Measurements from ENCODE around the gene MIER2. TPM values are rescaled to one million over a fixed set of nuclear protein-coding genes. Genes with fewer than 3 reads are reported as not detected.
"Not testable (repeated sequence)": the region's sequence is repeated elsewhere in the genome, so short reads cannot be mapped to it uniquely, and the experiment has no call there.

Gene MIER2
- total RNA-seq, 1 donor from 2014 or later = 39.4 TPM

DNA sequence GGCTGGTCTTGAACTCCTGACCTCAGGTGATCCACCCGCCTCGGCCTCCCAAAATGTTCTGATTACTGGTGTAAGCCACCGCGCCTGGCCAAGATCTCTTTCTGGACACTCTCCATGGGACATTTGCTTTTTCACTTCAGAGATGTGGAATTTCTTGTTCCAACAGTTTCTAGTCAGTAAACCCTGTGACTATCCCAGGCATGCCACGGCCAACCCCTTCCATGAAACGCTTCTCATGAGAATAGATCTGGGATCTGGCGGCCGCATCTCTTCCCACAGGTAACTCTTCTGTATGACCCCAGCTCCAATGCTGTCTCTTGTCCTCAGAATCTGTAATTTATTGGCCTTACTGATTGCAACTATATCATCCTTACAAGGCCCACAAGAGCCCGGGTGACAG lies 69.6 kb downstream of the MIER2 start:
- intact Hi-C loops (cut with DNase I) = no loop called here

DNA sequence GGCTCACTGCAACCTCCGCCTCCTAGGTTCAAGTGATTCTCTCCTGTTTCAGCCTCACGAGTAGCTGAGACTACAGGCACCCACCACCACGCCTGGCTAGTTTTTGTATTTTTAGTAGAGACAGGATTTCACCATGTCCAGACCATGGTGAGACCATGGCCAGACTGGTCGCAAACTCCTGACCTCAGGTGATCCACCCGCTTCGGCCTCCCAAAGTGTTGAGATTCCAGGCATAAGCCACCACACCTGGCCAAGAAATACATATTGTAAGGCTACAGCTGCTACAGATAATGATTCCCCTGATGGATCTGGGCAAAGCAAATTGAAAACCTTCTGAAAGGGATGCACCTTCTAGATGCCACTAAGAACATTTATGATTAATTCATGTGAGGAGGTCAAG lies 71.2 kb downstream of the MIER2 start:
- TF ChIP-seq, protein P1, sequence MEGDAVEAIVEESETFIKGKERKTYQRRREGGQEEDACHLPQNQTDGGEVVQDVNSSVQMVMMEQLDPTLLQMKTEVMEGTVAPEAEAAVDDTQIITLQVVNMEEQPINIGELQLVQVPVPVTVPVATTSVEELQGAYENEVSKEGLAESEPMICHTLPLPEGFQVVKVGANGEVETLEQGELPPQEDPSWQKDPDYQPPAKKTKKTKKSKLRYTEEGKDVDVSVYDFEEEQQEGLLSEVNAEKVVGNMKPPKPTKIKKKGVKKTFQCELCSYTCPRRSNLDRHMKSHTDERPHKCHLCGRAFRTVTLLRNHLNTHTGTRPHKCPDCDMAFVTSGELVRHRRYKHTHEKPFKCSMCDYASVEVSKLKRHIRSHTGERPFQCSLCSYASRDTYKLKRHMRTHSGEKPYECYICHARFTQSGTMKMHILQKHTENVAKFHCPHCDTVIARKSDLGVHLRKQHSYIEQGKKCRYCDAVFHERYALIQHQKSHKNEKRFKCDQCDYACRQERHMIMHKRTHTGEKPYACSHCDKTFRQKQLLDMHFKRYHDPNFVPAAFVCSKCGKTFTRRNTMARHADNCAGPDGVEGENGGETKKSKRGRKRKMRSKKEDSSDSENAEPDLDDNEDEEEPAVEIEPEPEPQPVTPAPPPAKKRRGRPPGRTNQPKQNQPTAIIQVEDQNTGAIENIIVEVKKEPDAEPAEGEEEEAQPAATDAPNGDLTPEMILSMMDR (IDR thresholded peaks at IDR 0.05) = no peak
- intact Hi-C loops (cut with DNase I) = no loop called here
- Histone ChIP-seq H3K9me3 (no peaks in the 10 kb centered on the region), H3K27ac (no peak overlapping the region), H3K27me3 (ENCODE audit: low read depth) (peaks cover 10% of the 10 kb centered on the region), H3K4me3 (no peak overlapping the region), H3K36me3 (no peaks in the 10 kb centered on the region), H3K4me1 (no peaks in the 10 kb centered on the region)
- DNase-seq (no peak), ATAC-seq (no peak)

More for the DNA sequence above, 69.6 kb downstream of the MIER2 start:
- peaks cover 13% of the 10 kb centered on the region for H3K27me3 ChIP-seq (ENCODE audit: low read depth)
- TF ChIP-seq, protein P1 (IDR thresholded peaks at IDR 0.05) = no peak
- ATAC-seq = no peak
- no peaks in the 10 kb centered on the region for H3K36me3 ChIP-seq
- no peak overlapping the region for H3K27ac ChIP-seq
- DNase-seq = peak; percentile 30
- no peak overlapping the region for H3K4me3 ChIP-seq
- H3K4me1 ChIP-seq = no peaks in the 10 kb centered on the region
- no peaks in the 10 kb centered on the region for H3K9me3 ChIP-seq

DNA sequence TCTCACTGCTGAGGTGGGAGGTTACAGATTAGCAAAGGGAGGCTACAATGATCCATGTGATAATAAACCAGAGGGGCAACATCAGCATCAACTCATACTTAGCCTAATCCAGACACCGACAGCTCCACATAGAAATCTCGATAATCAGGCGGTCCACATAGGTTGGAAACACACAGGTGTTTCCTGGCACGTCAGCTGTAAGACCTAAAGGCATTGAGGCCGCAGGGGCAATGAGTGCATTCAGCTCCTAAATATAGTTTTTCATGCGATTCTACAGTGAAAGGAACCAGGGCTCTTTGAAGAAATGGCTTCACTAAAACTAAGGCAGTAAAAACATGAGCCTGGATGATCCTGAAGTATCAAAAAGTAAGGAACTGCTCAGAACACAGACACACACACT lies 72.7 kb downstream of the MIER2 start:
- Histone ChIP-seq H3K27ac (no peak overlapping the region), H3K27me3 (ENCODE audit: low read depth) (peaks cover 8% of the 10 kb centered on the region), H3K4me1 (peaks cover 9% of the 10 kb centered on the region), H3K4me3 (no peak overlapping the region), H3K9me3 (no peaks in the 10 kb centered on the region), H3K36me3 (no peaks in the 10 kb centered on the region)
- ATAC-seq = no peak
- TF ChIP-seq, protein P1 (IDR thresholded peaks at IDR 0.05) = no peak
- intact Hi-C loops (cut with DNase I) = no loop called here
- no peak for DNase-seq

DNA sequence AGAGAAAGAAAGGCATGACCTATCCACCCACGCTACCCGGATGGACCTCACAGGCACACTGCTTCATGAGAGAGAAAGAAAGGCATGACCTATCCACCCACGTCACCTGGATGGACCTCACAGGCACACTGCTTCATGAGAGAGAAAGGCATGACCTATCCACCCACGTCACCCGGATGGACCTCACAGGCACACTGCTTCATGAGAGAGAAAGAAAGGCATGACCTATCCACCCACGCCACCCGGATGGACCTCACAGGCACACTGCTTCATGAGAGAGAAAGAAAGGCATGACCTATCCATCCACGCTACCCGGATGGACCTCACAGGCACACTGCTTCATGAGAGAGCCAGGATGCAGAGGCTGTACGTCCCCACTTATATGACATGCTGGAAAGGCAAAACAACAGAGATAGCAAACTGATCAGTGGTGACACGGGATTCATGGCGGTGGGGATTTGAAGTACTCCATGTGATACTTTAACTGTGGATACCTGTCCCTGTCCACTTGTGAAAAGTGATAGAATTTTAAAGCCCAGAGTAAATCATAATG lies 73.8 kb downstream of the MIER2 start:
- H3K9me3 ChIP-seq; H3K27ac ChIP-seq; H3K36me3 ChIP-seq; DNase-seq; ATAC-seq; intact Hi-C loops (cut with DNase I); H3K4me3 ChIP-seq: not testable (repeated sequence)
- H3K4me1 ChIP-seq = peaks cover 12% of the 10 kb centered on the region
- H3K27me3 ChIP-seq (ENCODE audit: low read depth) = peaks cover 17% of the 10 kb centered on the region

DNA sequence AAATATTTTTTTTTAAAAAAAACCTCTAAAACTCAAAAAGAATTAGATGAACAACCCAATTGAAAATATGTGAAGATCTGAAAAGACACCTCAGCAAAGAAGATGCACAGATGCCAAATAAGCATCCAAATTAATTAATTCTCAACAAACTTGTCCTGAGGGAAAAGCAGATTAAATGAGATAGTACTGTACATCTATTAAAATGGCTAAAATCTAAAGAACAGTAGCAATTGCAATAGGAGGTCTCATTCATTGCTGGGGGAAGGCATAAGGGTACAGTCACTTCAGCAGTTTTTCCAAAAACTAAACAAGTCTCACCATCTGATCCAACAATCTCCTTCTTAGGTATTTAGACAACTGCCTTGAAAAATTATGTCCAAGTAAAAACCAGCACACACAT lies 75.4 kb downstream of the MIER2 start:
- DNase-seq (no peak), ATAC-seq (no peak)
- Histone ChIP-seq H3K27ac (no peak overlapping the region), H3K4me1 (peaks cover 12% of the 10 kb centered on the region), H3K9me3 (no peaks in the 10 kb centered on the region), H3K27me3 (ENCODE audit: low read depth) (peaks cover 27% of the 10 kb centered on the region), H3K36me3 (no peaks in the 10 kb centered on the region), H3K4me3 (no peak overlapping the region)
- intact Hi-C loops (cut with DNase I) = no loop called here
- TF ChIP-seq, protein P1 (IDR thresholded peaks at IDR 0.05) = no peak

DNA sequence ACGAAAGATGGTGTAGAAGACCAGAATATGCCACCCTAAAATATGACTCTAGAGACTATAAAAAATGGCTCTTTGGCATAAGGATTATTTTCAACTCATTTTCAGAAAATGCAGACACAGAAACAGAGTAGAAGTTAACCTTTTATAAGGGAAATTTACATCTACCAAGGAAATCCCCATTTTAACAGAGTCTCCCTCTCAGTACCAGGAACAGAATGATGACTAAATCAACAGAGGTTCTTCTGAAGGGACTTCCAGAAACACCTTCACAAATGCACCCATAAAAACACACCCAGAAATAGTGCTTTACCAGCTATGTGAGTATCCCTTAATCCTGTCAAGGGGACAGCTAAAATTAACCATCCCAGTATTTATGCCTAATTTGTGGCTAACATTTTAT lies 82.5 kb downstream of the MIER2 start:
- DNase-seq = no peak
- Histone ChIP-seq H3K9me3 (no peaks in the 10 kb centered on the region), H3K36me3 (no peaks in the 10 kb centered on the region), H3K4me3 (no peak overlapping the region), H3K27ac (no peak overlapping the region), H3K4me1 (peaks cover 6% of the 10 kb centered on the region), H3K27me3 (ENCODE audit: low read depth) (peaks cover 27% of the 10 kb centered on the region)
- TF ChIP-seq, protein P1 (IDR thresholded peaks at IDR 0.05) = no peak
- no peak for ATAC-seq
- intact Hi-C loops (cut with DNase I) = no loop called here

DNA sequence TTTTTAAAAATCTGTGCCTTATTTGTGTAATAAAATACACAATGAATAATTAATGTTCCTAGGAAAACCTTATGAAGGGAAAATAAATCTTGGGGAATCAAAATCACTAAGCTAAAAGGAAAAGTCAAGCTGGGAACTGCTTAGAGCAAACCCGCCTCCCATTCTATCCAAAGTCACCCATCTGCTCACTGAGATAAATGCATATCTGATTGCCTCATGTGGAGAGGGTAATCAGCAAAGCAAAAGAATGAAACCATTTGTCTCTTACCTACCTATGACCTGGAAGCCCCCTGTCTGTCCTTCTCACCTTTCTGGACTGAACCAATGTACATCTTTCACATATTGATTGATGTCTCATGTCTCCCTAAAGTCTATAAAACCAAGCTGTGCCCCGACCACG lies 87.8 kb downstream of the MIER2 start:
- H3K27ac ChIP-seq; H3K27me3 ChIP-seq (ENCODE audit: low read depth); ATAC-seq; DNase-seq; H3K36me3 ChIP-seq; H3K9me3 ChIP-seq; H3K4me3 ChIP-seq; intact Hi-C loops (cut with DNase I); H3K4me1 ChIP-seq: not testable (repeated sequence)

Measured in lower lobe of right lung (tissue), 2 donors.